ENCODE data around the gene SLC13A5.
"Not testable (repeated sequence)": the region's sequence is repeated elsewhere in the genome, so short reads cannot be mapped to it uniquely, and the experiment has no call there.

The SLC13A5 gene
- total RNA-seq, result 0 reads per million in 2 donors

GRCh38 chr17:6713130-6713917 lies at the start of gene SLC13A5:
SLC13A5 (minus strand) TSS chr17:6713369; CDS start chr17:6713333, 36 bp downstream.
- DNase-seq, result no peak

DNA sequence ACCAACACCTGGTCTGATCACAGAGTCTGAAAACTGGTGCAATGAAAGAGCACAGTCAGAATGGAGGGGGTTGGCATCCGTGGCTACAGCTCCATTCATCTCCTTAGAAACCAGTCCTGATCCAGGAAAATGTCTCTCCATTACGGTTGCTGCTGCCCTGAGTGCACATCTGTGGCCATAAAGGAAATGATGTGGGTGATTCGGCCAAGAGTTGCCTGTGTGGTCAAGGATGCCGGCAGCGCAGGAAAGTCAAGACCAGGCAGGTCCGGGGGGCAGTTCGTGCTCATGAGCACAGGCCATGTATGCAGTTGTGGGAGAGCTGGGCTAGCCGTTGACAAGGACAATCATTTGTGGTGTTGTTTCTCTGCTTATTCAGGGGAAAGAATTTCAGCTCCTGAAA lies 48.6 kb upstream of the SLC13A5 start:
- DNase-seq, result no peak

GRCh38 chr17:6757747-6758146 lies 44.6 kb upstream of the SLC13A5 start:
- DNase-seq, result no peak

DNA sequence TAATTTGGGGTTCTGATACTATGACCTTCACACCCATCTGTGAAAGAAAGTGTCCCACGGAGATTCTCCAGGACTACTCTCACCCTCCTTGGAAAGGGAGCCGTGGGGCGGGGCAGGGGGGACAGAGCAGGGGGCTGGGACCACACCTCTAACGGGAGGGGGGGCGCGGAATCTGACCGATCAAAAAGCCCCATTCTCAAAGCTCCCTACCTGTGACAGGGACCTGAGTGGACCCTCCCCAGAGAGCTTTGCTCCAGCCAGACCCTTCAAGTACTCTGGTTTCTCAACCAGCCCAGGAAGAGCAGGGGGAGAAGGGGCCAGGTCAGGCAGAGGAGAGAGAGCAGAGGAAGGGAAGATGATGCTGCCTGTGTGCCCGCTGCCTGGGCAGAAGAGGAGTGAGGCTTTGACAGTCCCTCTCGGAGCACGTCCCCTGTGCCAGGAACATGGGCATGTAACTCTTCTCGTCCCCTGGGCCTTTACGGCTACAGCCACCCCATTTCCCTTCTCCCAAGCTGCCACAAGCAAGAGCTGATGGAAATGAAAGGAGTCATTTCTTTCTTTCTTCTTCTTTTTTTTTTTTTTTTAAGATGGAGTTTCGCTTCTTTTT lies 43.4 kb upstream of the SLC13A5 start:
- no peak for DNase-seq

DNA sequence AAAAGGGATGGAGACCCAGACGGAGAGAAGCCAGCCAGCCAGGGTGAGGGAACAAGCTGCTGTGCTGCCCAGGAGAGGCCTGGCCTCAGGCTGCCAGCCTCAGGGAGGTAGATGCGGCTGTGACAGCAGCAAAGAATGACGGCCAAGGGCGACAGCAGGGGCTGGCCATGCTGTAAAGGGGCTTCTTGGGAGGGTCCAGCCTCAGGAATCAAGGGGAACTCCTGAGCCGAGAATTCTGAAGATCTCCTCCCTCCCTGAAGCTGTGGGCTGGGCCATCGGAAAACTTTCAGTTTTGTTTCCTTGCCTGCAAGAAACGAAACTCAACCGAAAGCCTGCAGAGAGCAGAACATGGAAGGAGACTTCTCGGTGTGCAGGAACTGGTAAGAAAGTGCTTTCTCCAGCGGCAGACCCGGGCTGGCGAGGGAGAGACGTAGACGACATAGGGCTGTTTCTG lies 42.6 kb upstream of the SLC13A5 start, which contains the start of gene XAF1:
Gene XAF1, plus strand, starts transcription at position 316 of the 454 bp plus-strand sequence. Its CDS starts 33 bp downstream, at position 349.
- peak; percentile 14 for DNase-seq

DNA sequence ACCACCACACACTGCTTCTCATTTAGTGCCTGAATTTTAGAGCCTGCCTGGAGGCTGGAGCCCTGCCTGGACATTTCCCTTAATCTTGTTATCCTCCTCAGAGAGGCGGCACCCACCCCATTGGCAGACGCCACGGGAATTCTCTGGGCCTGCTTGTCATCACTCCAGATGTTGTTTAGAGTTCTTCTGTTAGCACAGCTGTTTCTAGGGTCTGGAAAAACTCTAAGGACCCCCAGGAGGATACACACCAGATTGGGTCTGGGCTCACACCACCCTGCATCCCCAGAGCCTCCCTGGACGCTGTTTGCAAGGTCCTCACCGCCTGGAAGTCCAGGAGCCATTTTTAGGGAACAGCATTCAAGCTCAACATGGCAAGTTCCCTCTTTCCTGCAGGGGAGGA lies 42.1 kb upstream of the SLC13A5 start:
- no peak for DNase-seq

DNA sequence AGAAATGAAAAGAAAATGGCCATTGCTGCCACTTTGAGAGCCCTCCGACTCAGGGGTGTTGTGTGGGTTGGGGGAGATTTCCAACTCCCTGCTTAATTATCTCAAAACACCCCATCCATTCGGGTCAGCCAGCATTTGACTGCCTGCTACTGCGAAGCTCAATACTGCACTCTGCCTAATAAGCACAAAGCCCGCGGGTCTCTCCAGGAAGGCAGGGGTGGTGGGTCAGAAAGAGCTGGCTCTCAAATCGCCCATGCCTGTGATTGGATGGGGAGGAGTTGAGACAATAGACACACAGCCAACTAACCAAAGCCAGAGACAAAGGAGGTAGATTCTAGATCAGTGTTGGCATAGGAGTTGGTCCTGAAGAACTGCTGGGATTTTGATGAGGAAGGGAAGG lies 40.4 kb upstream of the SLC13A5 start:
- no peak for DNase-seq

- no peak for DNase-seq
Observed at GRCh38 chr17:6753006-6753445, 39.9 kb upstream of the SLC13A5 start.

- DNase-seq, result no peak
Observed at GRCh38 chr17:6752068-6752909, 39.1 kb upstream of the SLC13A5 start.

GRCh38 chr17:6749519-6749918 lies 36.4 kb upstream of the SLC13A5 start:
- no peak for DNase-seq

DNA sequence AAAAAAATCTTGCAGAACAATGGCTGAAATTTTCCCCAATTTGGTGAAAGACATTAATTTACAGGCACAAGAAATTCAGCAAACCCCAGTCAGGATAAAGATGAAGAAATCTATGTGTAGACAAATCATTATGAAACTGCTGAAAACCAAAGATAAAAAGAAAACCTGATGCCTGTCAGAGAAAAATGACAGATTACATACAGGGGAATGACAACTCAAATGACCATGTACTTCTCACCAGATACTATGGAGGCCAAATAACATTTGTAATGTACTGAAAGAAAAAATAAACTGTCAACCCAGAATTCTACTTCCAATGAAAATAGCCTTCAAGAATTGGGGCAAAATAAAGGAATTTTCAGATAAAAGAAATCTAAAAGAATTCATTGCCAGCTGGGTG lies 35.4 kb upstream of the SLC13A5 start:
- DNase-seq, result no peak

- DNase-seq, result not testable (repeated sequence)
Observed at GRCh38 chr17:6746665-6747064, 33.5 kb upstream of the SLC13A5 start.

DNA sequence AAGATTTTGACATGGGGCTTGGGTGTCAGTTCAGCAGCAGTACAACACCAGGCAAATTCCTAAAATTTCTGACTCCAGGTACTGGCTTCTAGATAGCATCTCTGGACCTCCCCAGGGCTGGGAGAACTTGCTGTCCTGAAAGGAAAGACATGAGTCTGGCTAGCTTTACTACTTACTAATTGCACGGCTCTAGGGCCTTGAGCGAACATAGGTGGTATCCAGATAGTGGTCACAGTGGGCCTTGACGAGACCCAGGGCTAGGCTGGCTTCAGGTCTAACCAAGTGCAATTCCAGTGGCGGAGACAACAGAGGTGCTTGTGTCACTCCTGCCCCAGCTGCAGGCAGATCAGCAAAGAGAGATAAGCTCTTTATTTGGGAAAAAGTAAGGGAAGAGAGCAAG lies 16.4 kb upstream of the SLC13A5 start:
- no peak for DNase-seq

DNA sequence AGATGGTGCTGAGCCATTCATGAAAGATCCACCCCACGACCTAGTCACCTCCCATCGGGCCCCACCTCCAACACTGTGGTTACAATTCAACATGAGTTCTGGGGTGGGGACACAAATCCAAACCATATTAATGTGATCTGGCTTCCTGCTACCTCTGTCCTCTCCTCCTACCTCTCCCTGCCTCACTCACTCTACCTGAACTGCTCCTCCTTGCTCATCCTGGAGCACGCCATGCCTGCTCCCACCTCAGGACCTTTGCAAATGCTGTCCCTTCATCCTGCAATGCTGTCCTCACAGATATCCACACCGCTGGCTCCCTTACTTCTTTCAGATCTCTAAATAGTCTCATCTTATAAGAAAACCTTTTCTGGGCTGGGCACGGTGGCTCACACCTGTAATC lies 10.8 kb upstream of the SLC13A5 start:
- DNase-seq, result no peak

DNA sequence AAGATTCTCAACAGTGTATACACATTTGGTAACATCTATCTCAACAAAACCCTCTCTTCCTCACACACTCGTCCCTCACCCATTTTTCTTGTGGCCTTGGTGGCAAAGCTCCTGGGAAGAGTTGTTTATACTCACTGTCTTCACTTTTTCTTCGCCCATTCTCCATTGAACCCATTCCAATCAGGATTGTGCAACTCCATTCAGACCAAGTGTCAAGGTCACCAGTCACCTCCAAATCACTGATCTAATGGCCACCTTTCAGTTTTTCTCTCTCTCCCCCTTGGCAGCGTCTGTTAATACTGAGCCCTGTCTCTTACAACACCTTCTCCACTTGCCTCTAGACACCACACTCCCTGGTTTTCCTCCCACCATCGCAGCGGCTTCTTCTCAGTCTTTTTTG lies 8.6 kb upstream of the SLC13A5 start:
- no peak for DNase-seq

- DNase-seq, result no peak
Observed at GRCh38 chr17:6716736-6717135, 3.6 kb upstream of the SLC13A5 start.

GRCh38 chr17:6714315-6714874 lies 1.2 kb upstream of the SLC13A5 start:
- DNase-seq, result no peak

DNA sequence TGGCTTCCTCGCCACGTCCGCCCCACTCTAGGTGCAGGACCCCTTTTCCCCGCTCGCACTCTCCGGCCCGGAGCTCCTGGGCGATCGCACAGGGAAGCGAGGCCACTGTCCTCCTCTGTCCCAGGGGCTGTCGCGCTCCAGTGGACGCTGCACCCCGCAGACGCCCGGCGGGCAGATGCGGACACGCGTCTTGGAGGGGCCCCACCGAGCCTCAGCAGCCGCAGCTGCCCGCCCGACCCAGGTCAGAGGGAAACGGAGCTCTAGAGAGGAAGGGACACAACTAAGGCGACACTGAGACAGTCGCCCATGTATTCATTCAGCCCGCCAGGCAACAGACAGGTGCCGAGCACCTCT lies 726 bp upstream of the SLC13A5 start:
- DNase-seq, result no peak

- no peak for DNase-seq
Observed at GRCh38 chr17:6712854-6713129, 377 bp downstream of the SLC13A5 start.

- DNase-seq, result no peak
Observed at GRCh38 chr17:6712058-6712853, 913 bp downstream of the SLC13A5 start.

DNA sequence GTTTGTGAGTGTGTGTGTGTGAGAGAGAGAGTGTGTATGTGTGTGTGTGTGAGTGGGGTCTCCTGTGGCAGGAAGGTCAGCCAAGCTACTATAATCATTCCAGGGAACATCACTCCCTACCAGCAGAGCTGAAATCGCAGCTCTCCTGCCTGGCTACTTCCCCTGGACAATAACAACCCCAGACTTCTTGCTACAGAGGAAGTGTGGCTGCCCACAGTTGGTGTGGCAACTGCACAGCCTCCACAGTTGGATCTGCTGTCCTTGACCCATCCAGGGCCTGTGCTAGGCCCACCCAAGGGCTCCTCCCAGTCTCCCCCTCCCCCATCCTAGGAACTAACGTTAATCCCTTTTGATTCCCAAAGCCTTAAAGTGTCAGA lies 1.5 kb downstream of the SLC13A5 start:
- no peak for DNase-seq

DNA sequence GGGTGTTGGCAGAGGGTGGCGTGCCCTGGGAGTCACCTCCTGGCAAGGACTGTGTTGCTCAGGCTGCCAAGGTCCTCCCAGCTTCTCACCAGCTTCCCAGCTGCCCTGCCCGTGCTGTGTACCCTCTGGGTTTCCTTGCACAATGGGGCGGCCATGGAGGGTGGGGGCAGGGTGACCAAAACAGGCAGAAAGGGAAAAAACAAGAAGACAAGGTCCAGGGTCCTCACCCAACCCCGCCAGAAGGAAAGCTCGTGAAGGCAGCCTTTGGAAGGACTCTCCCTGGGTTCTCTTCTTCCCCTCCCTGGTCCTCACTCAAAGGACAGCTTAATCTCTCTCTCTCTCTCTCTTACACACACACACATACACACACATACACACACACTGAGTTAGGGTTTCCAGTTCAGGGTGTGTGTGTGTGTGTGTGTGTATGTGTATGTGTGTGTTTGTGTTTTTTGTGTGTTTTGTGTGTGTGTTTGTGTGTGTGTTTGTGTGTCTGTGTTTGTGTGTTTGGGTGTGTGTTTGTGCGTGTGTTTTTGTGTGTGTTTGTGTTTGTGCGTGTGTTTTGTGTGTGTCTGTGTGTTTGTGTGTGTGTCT lies 2.0 kb downstream of the SLC13A5 start:
- DNase-seq, result no peak

Data from T-helper 9 cell (primary cell).